Retinal pigment epithelial cell (primary cell): Measurements from ENCODE around the gene PEX5.
"Not testable (repeated sequence)": the region's sequence is repeated elsewhere in the genome, so short reads cannot be mapped to it uniquely, and the experiment has no call there.

Experiments
- DNase-seq: peaks from one replicate; pipeline ENCODE4 v3.0.0-alpha.2; 2010; ENCODE audit warnings: low read depth
- H3K4me3 ChIP-seq: 2 replicates; pipeline ENCODE4 v1.5.1; 2011; ENCODE audit warnings: mild to moderate bottlenecking, low read length, control low read depth, moderate library complexity
- CTCF ChIP-seq: conservative IDR thresholded peaks from 2 replicates; pipeline ENCODE4 v1.5.1; 2011; ENCODE audit warnings: low read depth, low read length, control low read depth, inconsistent platforms

The PEX5 gene

GRCh38 chr12:7212678-7213077 is 23.2 kb downstream of the PEX5 start:
- H3K4me3 ChIP-seq = no peak overlapping the region
- no peak for TF ChIP-seq CTCF
- no peak for DNase-seq

- DNase-seq, H3K4me3 ChIP-seq: not testable (repeated sequence)
Measured at GRCh38 chr12:7213745-7214144, 24.3 kb downstream of the PEX5 start.

GRCh38 chr12:7217475-7218069 is 28.1 kb downstream of the PEX5 start:
- no peak for TF ChIP-seq CTCF
- H3K4me3 ChIP-seq = no peak overlapping the region
- no peak for DNase-seq

GRCh38 chr12:7219599-7220243 is 30.2 kb downstream of the PEX5 start:
- peak; percentile 27 for DNase-seq
- TF ChIP-seq CTCF = peak; percentile 93
- H3K4me3 ChIP-seq = no peak overlapping the region

GRCh38 chr12:7221486-7221885 is 32.0 kb downstream of the PEX5 start:
- TF ChIP-seq CTCF = no peak

GRCh38 chr12:7229741-7230140 is 40.3 kb downstream of the PEX5 start:
- no peak for TF ChIP-seq CTCF
- no peak for DNase-seq
- H3K4me3 ChIP-seq = no peak overlapping the region

More at GRCh38 chr12:7221486-7221885, 32.0 kb downstream of the PEX5 start:
- no peak for DNase-seq
- no peak overlapping the region for H3K4me3 ChIP-seq

- H3K4me3 ChIP-seq = no peak overlapping the region
- no peak for TF ChIP-seq CTCF
- DNase-seq = no peak
Measured at GRCh38 chr12:7241404-7242005, 52.0 kb downstream of the PEX5 start.
